HepG2 (cell line): Measurements from ENCODE around the gene TXNRD2. TPM values are rescaled to one million over a fixed set of nuclear protein-coding genes. Genes with fewer than 3 reads are reported as not detected.

ENCODE experiments used
- GLI4 ChIP-seq: sonication (generic); formaldehyde crosslinking; IDR thresholded peaks from 2 replicates; pipeline ENCODE4 v1.5.1; 2020; ENCODE audit warnings: missing genetic modification reagents, mild to moderate bottlenecking, moderate library complexity, borderline replicate concordance
- NFRKB ChIP-seq: fragments of 450-650 bp; IDR thresholded peaks from 2 replicates; pipeline ENCODE4 v1.6.1; 2017
- RARG ChIP-seq: sonication (generic); formaldehyde crosslinking; IDR thresholded peaks from 2 replicates; pipeline ENCODE4 v1.4.0; 2020; ENCODE audit warnings: low read depth, mild to moderate bottlenecking, missing genetic modification reagents
- RORA ChIP-seq: sonication (generic); formaldehyde crosslinking; IDR thresholded peaks from 2 replicates; pipeline ENCODE4 v1.5.0; 2020; ENCODE audit warnings: mild to moderate bottlenecking, missing genetic modification reagents, moderate library complexity
- ZNF468 ChIP-seq: sonication (generic); formaldehyde crosslinking; IDR thresholded peaks from 2 replicates; pipeline ENCODE4 v1.8.0; 2022; ENCODE audit warnings: mild to moderate bottlenecking, moderate library complexity, missing genetic modification reagents
- ZNF766 ChIP-seq: sonication (generic); formaldehyde crosslinking; IDR thresholded peaks from 2 replicates; pipeline ENCODE4 v1.5.0; 2020; ENCODE audit warnings: missing genetic modification reagents, borderline replicate concordance
- ZSCAN12 ChIP-seq: sonication (generic); formaldehyde crosslinking; IDR thresholded peaks from 2 replicates; pipeline ENCODE4 v1.9.0; 2021; ENCODE audit warnings: mild to moderate bottlenecking, missing genetic modification reagents
- polyA plus RNA-seq, 8 experiments: library from polyadenylated mRNA; depleted of rRNA in 3 of 8; stranded (reverse) in 7 of 8; unstranded in 1 of 8; fragments of >200 nt; fragmentation: Illumina TruSeq in 4 of 8; extraction: Trizol in 4 of 8; gene quantifications; 2 replicates each; pipeline versions ENCODE4 v1.2.1 to v1.2.3, GENCODE V29; 2011 to 2016; ENCODE audit warnings: low read depth in 4 of 8, missing spikeins in 1 of 8, mixed read lengths in 1 of 8; ENCODE audit not compliant: insufficient read depth in 1 of 8
- total RNA-seq, 5 experiments: library from RNA; depleted of rRNA; stranded (reverse); fragments of >200 nt; fragmentation: Illumina TruSeq; extraction: Trizol; gene quantifications; 2 replicates each; pipeline ENCODE4 v1.2.3, GENCODE V29; 2016; ENCODE audit warnings: low read depth in 1 of 5
- TF ChIP-seq, protein P1 (sequence below): sonication (generic); formaldehyde crosslinking; IDR thresholded peaks from 2 replicates; pipeline ENCODE4 v1.8.0; 2022; ENCODE audit warnings: mild to moderate bottlenecking, missing genetic modification reagents; ENCODE audit not compliant: insufficient replicate concordance
- TF ChIP-seq, protein P2 (sequence below): sonication (generic); formaldehyde crosslinking; IDR thresholded peaks from 2 replicates; pipeline ENCODE4 v1.4.0; 2020; ENCODE audit warnings: low read depth, missing genetic modification reagents
- TF ChIP-seq, protein P3 (sequence below): IDR thresholded peaks from 2 replicates; pipeline ENCODE4 v1.6.1; 2012; ENCODE audit warnings: low read depth, low read length, improper control_type of control experiment
- TF ChIP-seq, protein P4 (sequence below): sonication (generic); formaldehyde crosslinking; IDR thresholded peaks from 2 replicates; pipeline ENCODE4 v1.8.0; 2022; ENCODE audit warnings: mild to moderate bottlenecking, missing genetic modification reagents, moderate library complexity
- TF ChIP-seq, protein P5 (sequence below): sonication (generic); formaldehyde crosslinking; IDR thresholded peaks from 2 replicates; pipeline ENCODE4 v1.4.0; 2020; ENCODE audit warnings: mild to moderate bottlenecking, missing genetic modification reagents

TXNRD2 gene
- total and polyA plus RNA-seq, 2 of the 13 experiments (the other 11 are each of a cell fraction or from before 2014, with no cell fraction given), result 17.5 to 18.6 TPM

DNA sequence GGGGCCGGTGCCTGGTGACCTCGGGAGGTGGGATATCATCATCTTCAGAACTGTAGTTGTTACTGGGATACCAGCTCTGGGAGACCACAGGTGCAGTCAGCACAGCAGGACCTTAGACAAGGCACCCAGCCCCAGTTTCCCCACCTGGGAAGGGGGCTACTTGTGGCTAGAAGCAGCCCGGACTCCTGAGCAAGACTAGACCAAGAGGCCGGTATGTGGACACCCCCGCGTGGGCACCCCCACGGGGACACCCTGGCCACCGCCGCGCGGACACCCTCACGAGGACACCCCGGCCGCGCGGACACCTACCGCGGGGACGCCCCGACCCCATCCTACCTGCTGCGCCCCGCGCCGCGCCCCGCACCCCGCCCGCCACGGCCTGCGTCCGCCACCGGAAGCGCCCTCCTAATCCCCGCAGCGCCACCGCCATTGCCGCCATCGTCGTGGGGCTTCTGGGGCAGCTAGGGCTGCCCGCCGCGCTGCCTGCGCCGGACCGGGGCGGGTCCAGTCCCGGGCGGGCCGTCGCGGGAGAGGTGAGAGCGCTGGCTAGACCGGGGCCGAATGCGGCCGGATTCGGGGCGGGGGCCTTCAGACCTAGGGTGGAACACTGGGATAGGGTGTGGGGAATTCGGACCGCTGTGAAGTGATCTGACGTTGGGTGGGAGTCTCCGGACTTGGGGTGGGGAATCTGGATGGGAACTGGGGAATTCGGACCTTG lies at the start of gene TXNRD2, which contains the start of gene COMT (continued):
- TF ChIP-seq, protein P1, sequence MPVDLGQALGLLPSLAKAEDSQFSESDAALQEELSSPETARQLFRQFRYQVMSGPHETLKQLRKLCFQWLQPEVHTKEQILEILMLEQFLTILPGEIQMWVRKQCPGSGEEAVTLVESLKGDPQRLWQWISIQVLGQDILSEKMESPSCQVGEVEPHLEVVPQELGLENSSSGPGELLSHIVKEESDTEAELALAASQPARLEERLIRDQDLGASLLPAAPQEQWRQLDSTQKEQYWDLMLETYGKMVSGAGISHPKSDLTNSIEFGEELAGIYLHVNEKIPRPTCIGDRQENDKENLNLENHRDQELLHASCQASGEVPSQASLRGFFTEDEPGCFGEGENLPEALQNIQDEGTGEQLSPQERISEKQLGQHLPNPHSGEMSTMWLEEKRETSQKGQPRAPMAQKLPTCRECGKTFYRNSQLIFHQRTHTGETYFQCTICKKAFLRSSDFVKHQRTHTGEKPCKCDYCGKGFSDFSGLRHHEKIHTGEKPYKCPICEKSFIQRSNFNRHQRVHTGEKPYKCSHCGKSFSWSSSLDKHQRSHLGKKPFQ (CRISPR knock-in tag), result no peak
- TF ChIP-seq, protein P2, sequence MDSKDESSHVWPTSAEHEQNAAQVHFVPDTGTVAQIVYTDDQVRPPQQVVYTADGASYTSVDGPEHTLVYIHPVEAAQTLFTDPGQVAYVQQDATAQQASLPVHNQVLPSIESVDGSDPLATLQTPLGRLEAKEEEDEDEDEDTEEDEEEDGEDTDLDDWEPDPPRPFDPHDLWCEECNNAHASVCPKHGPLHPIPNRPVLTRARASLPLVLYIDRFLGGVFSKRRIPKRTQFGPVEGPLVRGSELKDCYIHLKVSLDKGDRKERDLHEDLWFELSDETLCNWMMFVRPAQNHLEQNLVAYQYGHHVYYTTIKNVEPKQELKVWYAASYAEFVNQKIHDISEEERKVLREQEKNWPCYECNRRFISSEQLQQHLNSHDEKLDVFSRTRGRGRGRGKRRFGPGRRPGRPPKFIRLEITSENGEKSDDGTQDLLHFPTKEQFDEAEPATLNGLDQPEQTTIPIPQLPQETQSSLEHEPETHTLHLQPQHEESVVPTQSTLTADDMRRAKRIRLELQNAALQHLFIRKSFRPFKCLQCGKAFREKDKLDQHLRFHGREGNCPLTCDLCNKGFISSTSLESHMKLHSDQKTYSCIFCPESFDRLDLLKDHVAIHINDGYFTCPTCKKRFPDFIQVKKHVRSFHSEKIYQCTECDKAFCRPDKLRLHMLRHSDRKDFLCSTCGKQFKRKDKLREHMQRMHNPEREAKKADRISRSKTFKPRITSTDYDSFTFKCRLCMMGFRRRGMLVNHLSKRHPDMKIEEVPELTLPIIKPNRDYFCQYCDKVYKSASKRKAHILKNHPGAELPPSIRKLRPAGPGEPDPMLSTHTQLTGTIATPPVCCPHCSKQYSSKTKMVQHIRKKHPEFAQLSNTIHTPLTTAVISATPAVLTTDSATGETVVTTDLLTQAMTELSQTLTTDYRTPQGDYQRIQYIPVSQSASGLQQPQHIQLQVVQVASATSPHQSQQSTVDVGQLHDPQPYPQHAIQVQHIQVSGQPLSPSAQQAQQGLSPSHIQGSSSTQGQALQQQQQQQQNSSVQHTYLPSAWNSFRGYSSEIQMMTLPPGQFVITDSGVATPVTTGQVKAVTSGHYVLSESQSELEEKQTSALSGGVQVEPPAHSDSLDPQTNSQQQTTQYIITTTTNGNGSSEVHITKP, result no peak
- TF ChIP-seq, protein P3, sequence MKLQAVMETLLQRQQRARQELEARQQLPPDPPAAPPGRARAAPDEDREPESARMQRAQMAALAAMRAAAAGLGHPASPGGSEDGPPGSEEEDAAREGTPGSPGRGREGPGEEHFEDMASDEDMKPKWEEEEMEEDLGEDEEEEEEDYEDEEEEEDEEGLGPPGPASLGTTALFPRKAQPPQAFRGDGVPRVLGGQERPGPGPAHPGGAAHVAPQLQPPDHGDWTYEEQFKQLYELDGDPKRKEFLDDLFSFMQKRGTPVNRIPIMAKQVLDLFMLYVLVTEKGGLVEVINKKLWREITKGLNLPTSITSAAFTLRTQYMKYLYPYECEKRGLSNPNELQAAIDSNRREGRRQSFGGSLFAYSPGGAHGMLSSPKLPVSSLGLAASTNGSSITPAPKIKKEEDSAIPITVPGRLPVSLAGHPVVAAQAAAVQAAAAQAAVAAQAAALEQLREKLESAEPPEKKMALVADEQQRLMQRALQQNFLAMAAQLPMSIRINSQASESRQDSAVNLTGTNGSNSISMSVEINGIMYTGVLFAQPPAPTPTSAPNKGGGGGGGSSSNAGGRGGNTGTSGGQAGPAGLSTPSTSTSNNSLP, result no peak
- TF ChIP-seq RORA (CRISPR knock-in tag) (no peak), GLI4 (CRISPR knock-in tag) (no peak), RARG (no peak), ZNF766 (no peak), NFRKB (no peak), ZSCAN12 (CRISPR knock-in tag) (no peak), ZNF468 (CRISPR knock-in tag) (no peak)
- TF ChIP-seq, protein P4, sequence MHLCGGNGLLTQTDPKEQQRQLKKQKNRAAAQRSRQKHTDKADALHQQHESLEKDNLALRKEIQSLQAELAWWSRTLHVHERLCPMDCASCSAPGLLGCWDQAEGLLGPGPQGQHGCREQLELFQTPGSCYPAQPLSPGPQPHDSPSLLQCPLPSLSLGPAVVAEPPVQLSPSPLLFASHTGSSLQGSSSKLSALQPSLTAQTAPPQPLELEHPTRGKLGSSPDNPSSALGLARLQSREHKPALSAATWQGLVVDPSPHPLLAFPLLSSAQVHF, result no peak
- TF ChIP-seq, protein P5, sequence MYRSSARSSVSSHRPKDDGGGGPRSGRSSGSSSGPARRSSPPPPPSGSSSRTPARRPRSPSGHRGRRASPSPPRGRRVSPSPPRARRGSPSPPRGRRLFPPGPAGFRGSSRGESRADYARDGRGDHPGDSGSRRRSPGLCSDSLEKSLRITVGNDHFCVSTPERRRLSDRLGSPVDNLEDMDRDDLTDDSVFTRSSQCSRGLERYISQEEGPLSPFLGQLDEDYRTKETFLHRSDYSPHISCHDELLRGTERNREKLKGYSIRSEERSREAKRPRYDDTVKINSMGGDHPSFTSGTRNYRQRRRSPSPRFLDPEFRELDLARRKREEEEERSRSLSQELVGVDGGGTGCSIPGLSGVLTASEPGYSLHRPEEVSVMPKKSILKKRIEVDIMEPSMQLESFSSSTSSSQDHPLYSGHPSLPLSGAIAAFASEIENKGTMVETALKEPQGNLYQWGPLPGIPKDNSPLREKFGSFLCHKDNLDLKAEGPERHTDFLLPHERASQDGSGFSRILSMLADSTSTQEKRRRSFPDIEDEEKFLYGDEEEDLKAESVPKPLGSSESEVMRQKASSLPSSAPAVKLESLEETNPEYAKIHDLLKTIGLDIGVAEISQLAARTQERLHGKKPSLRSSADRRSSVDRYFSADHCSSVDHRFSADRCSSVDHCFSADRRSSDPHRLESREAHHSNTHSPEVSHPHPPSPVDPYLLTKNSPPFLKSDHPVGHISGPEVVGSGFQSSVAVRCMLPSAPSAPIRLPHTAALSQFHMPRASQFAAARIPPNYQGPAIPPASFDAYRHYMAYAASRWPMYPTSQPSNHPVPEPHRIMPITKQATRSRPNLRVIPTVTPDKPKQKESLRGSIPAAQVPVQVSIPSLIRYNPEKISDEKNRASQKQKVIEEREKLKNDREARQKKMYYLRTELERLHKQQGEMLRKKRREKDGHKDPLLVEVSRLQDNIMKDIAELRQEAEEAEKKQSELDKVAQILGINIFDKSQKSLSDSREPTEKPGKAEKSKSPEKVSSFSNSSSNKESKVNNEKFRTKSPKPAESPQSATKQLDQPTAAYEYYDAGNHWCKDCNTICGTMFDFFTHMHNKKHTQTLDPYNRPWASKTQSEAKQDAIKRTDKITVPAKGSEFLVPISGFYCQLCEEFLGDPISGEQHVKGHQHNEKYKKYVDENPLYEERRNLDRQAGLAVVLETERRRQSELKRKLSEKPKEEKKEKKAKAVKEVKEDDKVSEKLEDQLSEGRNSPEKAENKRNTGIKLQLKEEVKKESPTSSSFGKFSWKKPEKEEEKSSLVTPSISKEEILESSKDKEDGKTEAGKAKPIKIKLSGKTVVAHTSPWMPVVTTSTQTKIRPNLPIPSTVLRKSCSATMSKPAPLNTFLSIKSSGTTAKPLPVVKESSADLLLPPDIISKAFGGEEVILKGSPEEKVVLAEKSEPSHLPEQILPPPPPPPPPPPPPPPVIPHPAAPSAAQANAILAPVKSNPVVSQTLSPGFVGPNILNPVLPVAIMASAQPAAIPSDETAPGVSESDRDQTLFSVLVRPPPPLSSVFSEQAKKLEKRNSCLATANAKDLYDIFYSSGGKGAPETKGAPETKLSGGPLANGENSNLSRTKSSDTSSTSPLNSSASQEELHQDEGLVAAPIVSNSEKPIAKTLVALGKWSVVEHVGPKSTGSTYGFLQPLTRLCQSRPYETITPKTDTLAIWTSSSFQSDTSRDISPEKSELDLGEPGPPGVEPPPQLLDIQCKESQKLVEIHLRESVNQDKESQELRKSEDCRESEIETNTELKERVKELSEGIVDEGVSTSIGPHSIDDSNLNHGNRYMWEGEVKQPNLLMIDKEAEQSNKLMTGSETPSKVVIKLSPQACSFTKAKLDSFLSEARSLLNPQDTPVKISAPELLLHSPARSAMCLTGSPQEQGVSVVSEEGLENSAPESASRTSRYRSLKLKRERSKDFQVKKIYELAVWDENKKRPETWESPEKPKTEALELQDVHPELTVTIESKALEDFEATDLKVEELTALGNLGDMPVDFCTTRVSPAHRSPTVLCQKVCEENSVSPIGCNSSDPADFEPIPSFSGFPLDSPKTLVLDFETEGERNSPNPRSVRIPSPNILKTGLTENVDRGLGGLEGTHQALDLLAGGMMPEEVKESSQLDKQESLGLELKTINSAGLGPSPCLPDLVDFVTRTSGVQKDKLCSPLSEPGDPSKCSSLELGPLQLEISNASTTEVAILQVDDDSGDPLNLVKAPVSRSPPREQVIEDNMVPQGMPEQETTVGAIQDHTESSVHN (CRISPR knock-in tag), result 0 out of 2 replicates have a peak, but pooled peaks have one; percentile 43
